Colonic mucosa (tissue), 4 donors: ENCODE measurements around the gene ATXN10. TPM values are rescaled to one million over a fixed set of nuclear protein-coding genes. Genes with fewer than 3 reads are reported as not detected.

Experiments used
- DNase-seq: peaks from one replicate; pipeline ENCODE4 v3.0.0-alpha.2; 2020
- H3K27ac ChIP-seq: fragments of 200-600 bp; one replicate; pipeline ENCODE4 v1.8.0; 2021
- H3K27me3 ChIP-seq: fragments of 200-600 bp; one replicate; pipeline ENCODE4 v1.8.0; 2021
- H3K36me3 ChIP-seq: fragments of 200-600 bp; one replicate; pipeline ENCODE4 v1.8.0; 2021
- H3K4me1 ChIP-seq: fragments of 200-600 bp; one replicate; pipeline ENCODE4 v1.8.0; 2021; ENCODE audit warnings: mild to moderate bottlenecking
- H3K4me3 ChIP-seq: fragments of 200-600 bp; one replicate; pipeline ENCODE4 v1.8.0; 2021
- H3K9ac ChIP-seq, 2 donors: one replicate each; pipeline ENCODE4 v1.7.0; 2013; ENCODE audit warnings: control low read depth in 2 of 2, low read depth in 2 of 2, low read length in 2 of 2
- H3K9me3 ChIP-seq: fragments of 200-600 bp; one replicate; pipeline ENCODE4 v1.8.0; 2021
- CTCF ChIP-seq: fragments of 200-600 bp; IDR thresholded peaks from one replicate; pipeline ENCODE4 v1.8.0; 2022; ENCODE audit warnings: antibody characterized with exemption, mild to moderate bottlenecking
- intact Hi-C: fragments of 100-400 bp; cut with DNase I; formaldehyde crosslinking; loops from one replicate; pipeline ENCODE4 v1.14.1; 2022
- total RNA-seq, 2 donors: library from RNA; stranded (reverse); fragmentation: NEBNext Ultra II Directional in 1 of 2; extraction: Animal tissue kit (Norgen Biotek cat#: 25700) in 1 of 2; gene quantifications; one replicate each; pipeline ENCODE4 v1.2.1, GENCODE V29; 2021
- donor health status: healthy.
- donor health status: DM: no; HTN: no; CAD: no.
- donor health status: DM: no; HTN: no; CAD: no.

ATXN10 gene
- total RNA-seq, 2 donors from 2014 or later: 90.5 to 94.9 TPM

GRCh38 chr22:45645150-45645525 lies 26.5 kb upstream of the ATXN10 start:
- peak overlapping the region; percentile 6 for H3K4me3 ChIP-seq
- H3K4me1 ChIP-seq: peaks cover 4% of the 10 kb centered on the region
- no peak for TF ChIP-seq CTCF
- no peaks in the 10 kb centered on the region for H3K9me3 ChIP-seq
- H3K27me3 ChIP-seq: no peaks in the 10 kb centered on the region
- no peaks in the 10 kb centered on the region for H3K36me3 ChIP-seq
- intact Hi-C loops: loop anchor here (5.0 kb wide), 2 partner anchors 187 to 217 kb away; no protein-coding TSS in a partner anchor
- DNase-seq: no peak
- H3K9ac ChIP-seq: no peak overlapping the region
- no peak overlapping the region for H3K27ac ChIP-seq

DNA sequence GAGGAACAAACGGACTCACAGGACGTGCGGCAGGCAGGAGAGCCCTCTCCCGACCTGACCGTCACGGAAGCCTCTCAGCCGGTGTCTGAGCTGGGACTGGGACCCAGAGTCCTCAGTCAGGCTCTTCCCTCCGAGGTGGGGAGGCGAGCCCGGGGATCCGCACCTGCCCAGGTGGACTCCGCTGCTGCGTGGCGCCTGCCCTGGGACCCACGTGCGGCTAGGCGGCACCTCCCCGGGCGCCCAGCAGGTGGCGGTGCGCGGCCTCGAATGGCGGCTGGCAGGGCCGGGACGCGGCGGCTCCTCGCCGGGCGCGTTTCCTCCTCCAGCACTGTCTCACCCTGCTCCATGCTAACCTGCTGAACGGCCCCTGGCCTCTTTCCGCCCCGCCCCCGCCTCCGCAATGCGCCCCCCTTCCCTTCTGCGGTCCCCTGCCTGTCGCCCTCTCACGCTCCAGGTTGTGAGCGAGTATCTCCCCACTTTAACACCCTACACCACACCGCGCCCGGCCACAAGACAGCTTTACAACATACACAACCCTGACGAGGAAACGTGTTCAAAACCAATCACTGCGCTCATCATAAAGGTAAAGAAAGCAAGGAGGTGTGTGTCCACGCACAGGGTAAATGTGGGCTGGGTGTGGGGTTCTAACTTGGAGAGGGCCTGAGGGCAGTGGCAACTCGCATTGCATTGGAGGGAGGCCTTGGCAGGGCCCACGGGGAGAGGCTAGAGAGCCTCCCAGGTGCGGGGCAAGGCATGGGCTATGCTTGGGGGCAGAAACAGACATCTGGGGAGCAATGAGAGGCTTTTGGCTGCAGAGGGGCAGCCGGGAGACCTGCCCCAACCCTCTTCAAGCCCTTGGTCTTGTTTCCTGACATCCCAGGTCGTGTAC lies 25.9 kb upstream of the ATXN10 start:
- peak; percentile 95 for TF ChIP-seq CTCF
- DNase-seq: peak; percentile 81
- peak overlapping the region; percentile 6 for H3K4me3 ChIP-seq
- peaks cover 4% of the 10 kb centered on the region for H3K4me1 ChIP-seq
- no peak overlapping the region for H3K27ac ChIP-seq
- no peaks in the 10 kb centered on the region for H3K36me3 ChIP-seq
- H3K9me3 ChIP-seq: no peaks in the 10 kb centered on the region
- H3K27me3 ChIP-seq: no peaks in the 10 kb centered on the region
- intact Hi-C loops: loop anchor here (5.0 kb wide), 2 partner anchors 187 to 217 kb away; no protein-coding TSS in a partner anchor
- no peak overlapping the region for H3K9ac ChIP-seq

DNA sequence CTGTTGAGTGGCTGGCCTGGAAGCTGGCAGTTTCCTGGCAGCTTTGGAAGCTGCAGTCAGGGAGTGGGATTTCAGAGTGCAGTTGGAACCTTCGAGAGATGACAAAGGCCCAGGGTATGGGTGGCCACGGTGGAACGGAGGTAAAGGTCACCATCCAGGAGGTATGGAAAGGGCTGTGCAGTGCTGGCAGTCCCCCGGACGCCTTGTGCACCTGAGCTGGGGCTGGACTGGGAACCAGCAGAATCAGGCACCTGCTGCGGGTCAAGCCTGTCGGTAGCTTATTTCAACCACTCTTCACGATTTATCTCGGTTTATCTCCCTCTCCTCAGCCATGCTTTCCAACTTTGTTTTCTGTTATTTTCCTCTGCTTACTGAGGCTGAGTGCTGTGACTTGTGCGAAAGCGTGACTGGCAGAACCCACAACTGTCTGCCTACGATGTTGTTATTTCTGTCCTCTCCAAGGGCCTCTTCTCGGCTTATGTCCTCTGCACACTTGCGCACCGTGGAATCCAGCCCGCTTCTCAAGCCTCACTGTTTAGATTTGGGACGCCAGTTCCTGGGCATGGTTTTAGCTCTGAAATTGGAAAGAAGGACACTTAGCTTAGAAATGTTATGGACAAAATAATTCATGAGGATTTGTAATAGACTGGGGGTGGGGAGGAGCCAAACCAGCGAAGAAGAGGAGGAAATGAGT lies 24.0 kb upstream of the ATXN10 start:
- peaks cover 4% of the 10 kb centered on the region for H3K4me1 ChIP-seq
- TF ChIP-seq CTCF: no peak
- no peaks in the 10 kb centered on the region for H3K36me3 ChIP-seq
- H3K9me3 ChIP-seq: no peaks in the 10 kb centered on the region
- DNase-seq: no peak
- H3K4me3 ChIP-seq: no peak overlapping the region
- intact Hi-C loops: loop anchor here (5.0 kb wide), 2 partner anchors 185 to 215 kb away; no protein-coding TSS in a partner anchor
- no peak overlapping the region for H3K27ac ChIP-seq
- no peaks in the 10 kb centered on the region for H3K27me3 ChIP-seq
- H3K9ac ChIP-seq: no peak overlapping the region

- no peaks in the 10 kb centered on the region for H3K36me3 ChIP-seq
- no peak overlapping the region for H3K27ac ChIP-seq
- H3K9me3 ChIP-seq: no peaks in the 10 kb centered on the region
- DNase-seq: no peak
- H3K4me1 ChIP-seq: peaks cover 4% of the 10 kb centered on the region
- no peak for TF ChIP-seq CTCF
- H3K9ac ChIP-seq: no peak overlapping the region
- no peaks in the 10 kb centered on the region for H3K27me3 ChIP-seq
- intact Hi-C loops: loop anchor here (5.0 kb wide), 2 partner anchors 184 to 214 kb away; no protein-coding TSS in a partner anchor
- no peak overlapping the region for H3K4me3 ChIP-seq
Observed at GRCh38 chr22:45648301-45649117, 23.1 kb upstream of the ATXN10 start.

GRCh38 chr22:45649809-45650208 lies 21.8 kb upstream of the ATXN10 start:
- Histone ChIP-seq H3K9ac (no peak overlapping the region), H3K27ac (no peak overlapping the region), H3K9me3 (no peaks in the 10 kb centered on the region), H3K27me3 (no peaks in the 10 kb centered on the region), H3K36me3 (no peaks in the 10 kb centered on the region), H3K4me1 (peaks cover 4% of the 10 kb centered on the region), H3K4me3 (no peak overlapping the region)
- TF ChIP-seq CTCF: no peak
- intact Hi-C loops: loop anchor here (5.0 kb wide), 2 partner anchors 182 to 212 kb away; no protein-coding TSS in a partner anchor
- no peak for DNase-seq
